HCT116 (cell line): ENCODE results near the gene INAFM1.
A peak's percentile ranks its signal among the peaks of the same experiment; 100 is the strongest.

Experiments used
- EZH2phosphoT487 ChIP-seq: fragments of 200-600 bp; IDR thresholded peaks from 2 replicates; pipeline ENCODE4 v1.6.1; 2018; ENCODE audit warnings: antibody characterized with exemption, borderline replicate concordance
- POLR2A ChIP-seq: IDR thresholded peaks from 2 replicates; pipeline ENCODE4 v1.7.0; 2011; ENCODE audit warnings: borderline replicate concordance; ENCODE audit not compliant: insufficient read depth, insufficient read length; ENCODE audit errors: extremely low read depth
- REST ChIP-seq: IDR thresholded peaks from 2 replicates; pipeline ENCODE4 v1.6.1; 2012; ENCODE audit warnings: low read depth
- SP1 ChIP-seq: IDR thresholded peaks from 2 replicates; pipeline ENCODE4 v1.6.1; 2012; ENCODE audit warnings: low read depth
- ZFX ChIP-seq: fragments of 450-650 bp; IDR thresholded peaks from 2 replicates; pipeline ENCODE4 v1.6.1; 2017
- TF ChIP-seq, protein P1 (sequence below): IDR thresholded peaks from 2 replicates; pipeline ENCODE4 v1.6.1; 2012
- TF ChIP-seq, protein P2 (sequence below), 3 experiments: fragments of 200-600 bp in 1 of 3; sonication (generic) in 1 of 3; IDR thresholded peaks in 2 of 3; conservative IDR thresholded peaks in 1 of 3; 2 replicates each; pipeline ENCODE4 v1.5.1; 2012 to 2017; ENCODE audit warnings: low read depth in 2 of 3, low read length in 2 of 3, antibody characterized with exemption in 1 of 3, borderline replicate concordance in 1 of 3, control low read depth in 1 of 3, mild to moderate bottlenecking in 1 of 3, mixed read lengths in 1 of 3, mixed run types in 1 of 3, moderate library complexity in 1 of 3; ENCODE audit not compliant: insufficient read depth in 1 of 3

DNA sequence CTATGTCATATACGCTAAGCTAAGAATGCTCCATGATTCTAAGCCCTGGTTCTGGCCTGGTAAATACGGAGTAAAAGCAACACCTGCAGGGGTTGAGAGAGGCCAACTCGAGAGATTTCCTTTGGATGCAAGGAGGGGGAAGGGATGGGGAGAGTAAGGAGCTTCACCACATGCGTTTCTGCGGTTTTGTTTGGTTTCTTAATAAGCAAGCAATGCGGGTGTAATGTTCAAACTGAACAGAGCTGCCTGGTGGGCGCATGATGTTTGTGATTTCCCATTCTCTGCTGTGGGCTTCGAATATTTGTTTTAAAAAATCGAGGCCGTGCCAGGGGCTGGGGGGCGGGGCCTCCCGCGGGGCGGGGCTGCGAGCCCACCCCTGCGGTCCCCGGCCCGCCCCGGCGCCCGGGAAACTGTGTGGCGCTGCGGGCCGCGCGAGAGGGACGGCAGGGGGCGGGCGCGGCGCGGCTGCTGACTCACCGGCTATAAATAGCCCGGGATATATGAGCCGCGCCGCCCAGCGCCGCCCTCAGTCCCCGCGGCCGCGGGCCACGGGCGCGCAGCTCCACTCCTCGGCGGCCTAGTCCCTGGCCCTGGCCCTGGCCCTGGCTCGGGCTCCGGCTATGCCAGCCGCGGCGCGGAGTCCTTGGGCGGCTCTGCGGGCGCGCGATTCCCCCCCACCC lies 48.8 kb upstream of the INAFM1 start:
- TF ChIP-seq REST (no peak), SP1 (peak; percentile 74; the same call in 1 of the 2 replicates), ZFX (0 out of 2 replicates have a peak, but pooled peaks have one; percentile 64), EZH2phosphoT487 (no peak), POLR2A (peak; percentile 99)
- TF ChIP-seq, protein P1, sequence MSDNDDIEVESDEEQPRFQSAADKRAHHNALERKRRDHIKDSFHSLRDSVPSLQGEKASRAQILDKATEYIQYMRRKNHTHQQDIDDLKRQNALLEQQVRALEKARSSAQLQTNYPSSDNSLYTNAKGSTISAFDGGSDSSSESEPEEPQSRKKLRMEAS: 0 out of 2 replicates have a peak, but pooled peaks have one; percentile 7
- TF ChIP-seq, protein P2, sequence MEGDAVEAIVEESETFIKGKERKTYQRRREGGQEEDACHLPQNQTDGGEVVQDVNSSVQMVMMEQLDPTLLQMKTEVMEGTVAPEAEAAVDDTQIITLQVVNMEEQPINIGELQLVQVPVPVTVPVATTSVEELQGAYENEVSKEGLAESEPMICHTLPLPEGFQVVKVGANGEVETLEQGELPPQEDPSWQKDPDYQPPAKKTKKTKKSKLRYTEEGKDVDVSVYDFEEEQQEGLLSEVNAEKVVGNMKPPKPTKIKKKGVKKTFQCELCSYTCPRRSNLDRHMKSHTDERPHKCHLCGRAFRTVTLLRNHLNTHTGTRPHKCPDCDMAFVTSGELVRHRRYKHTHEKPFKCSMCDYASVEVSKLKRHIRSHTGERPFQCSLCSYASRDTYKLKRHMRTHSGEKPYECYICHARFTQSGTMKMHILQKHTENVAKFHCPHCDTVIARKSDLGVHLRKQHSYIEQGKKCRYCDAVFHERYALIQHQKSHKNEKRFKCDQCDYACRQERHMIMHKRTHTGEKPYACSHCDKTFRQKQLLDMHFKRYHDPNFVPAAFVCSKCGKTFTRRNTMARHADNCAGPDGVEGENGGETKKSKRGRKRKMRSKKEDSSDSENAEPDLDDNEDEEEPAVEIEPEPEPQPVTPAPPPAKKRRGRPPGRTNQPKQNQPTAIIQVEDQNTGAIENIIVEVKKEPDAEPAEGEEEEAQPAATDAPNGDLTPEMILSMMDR (IDR thresholded peaks at IDR 0.05 in 2 of 3, conservative IDR thresholded peaks at IDR 0.05 in 1 of 3; ENCODE audit: borderline replicate concordance in 1 of 3, insufficient read depth in 1 of 3, low read depth in 2 of 3, low read length in 2 of 3): no peak
